ENCODE data around the gene TRABD. TPM values are rescaled to one million over a fixed set of nuclear protein-coding genes. Genes with fewer than 3 reads are reported as not detected.

Gene TRABD
- polyA plus RNA-seq, 3 donors, result 17.1 to 20.7 (median 17.8) TPM

GRCh38 chr22:50184902-50185374 lies 775 bp upstream of the TRABD start:
- no peak for DNase-seq (ENCODE audit: low read depth in 3 of 3, low spot score in 2 of 3)

- DNase-seq (ENCODE audit: low read depth in 3 of 3, low spot score in 2 of 3), result no peak
These were observed 535 bp downstream of the TRABD start for GRCh38 chr22:50186181-50186714.

GRCh38 chr22:50186761-50187523 lies 1.2 kb downstream of the TRABD start:
- DNase-seq (ENCODE audit: low read depth in 3 of 3, low spot score in 2 of 3), result no peak

GRCh38 chr22:50188356-50188755 lies 2.6 kb downstream of the TRABD start:
- DNase-seq (ENCODE audit: low read depth in 3 of 3, low spot score in 2 of 3), result no peak

GRCh38 chr22:50189184-50189848 lies 3.6 kb downstream of the TRABD start:
- DNase-seq (ENCODE audit: low read depth in 3 of 3, low spot score in 2 of 3), result no peak

- no peak for DNase-seq (ENCODE audit: low read depth in 3 of 3, low spot score in 2 of 3)
These were observed 4.1 kb downstream of the TRABD start for GRCh38 chr22:50189849-50190181.

GRCh38 chr22:50190182-50190940 lies 4.6 kb downstream of the TRABD start:
- DNase-seq (ENCODE audit: low read depth in 3 of 3, low spot score in 2 of 3), result peak in 1 of 3 donors; percentile 55

- DNase-seq (ENCODE audit: low read depth in 3 of 3, low spot score in 2 of 3), result no peak
These were observed 5.4 kb downstream of the TRABD start for GRCh38 chr22:50190941-50191741.

- DNase-seq (ENCODE audit: low read depth in 3 of 3, low spot score in 2 of 3), result no peak
These were observed 6.9 kb downstream of the TRABD start for GRCh38 chr22:50192436-50193204.

- no peak for DNase-seq (ENCODE audit: low read depth in 3 of 3, low spot score in 2 of 3)
These were observed 7.9 kb downstream of the TRABD start for GRCh38 chr22:50193621-50194020.

- DNase-seq (ENCODE audit: low read depth in 3 of 3, low spot score in 2 of 3), result no peak
These were observed 8.5 kb downstream of the TRABD start for GRCh38 chr22:50194037-50194805.

GRCh38 chr22:50196256-50196655 lies 10.5 kb downstream of the TRABD start:
- DNase-seq (ENCODE audit: low read depth in 3 of 3, low spot score in 2 of 3), result no peak

GRCh38 chr22:50197000-50197800 lies 11.5 kb downstream of the TRABD start:
- DNase-seq (ENCODE audit: low read depth in 3 of 3, low spot score in 2 of 3), result no peak

- DNase-seq (ENCODE audit: low read depth in 3 of 3, low spot score in 2 of 3), result no peak
These were observed 12.3 kb downstream of the TRABD start for GRCh38 chr22:50197856-50198623.

GRCh38 chr22:50198624-50199017 lies 12.9 kb downstream of the TRABD start:
- DNase-seq (ENCODE audit: low read depth in 3 of 3, low spot score in 2 of 3), result no peak

- DNase-seq (ENCODE audit: low read depth in 3 of 3, low spot score in 2 of 3), result no peak
These were observed 13.6 kb downstream of the TRABD start for GRCh38 chr22:50199251-50199721.

- DNase-seq (ENCODE audit: low read depth in 3 of 3, low spot score in 2 of 3), result no peak
These were observed 14.2 kb downstream of the TRABD start for GRCh38 chr22:50199829-50200460.

Data from right renal cortex interstitium (tissue), 3 donors.